Psoas muscle (tissue), 8 donors: ENCODE data around the gene CYP4A22. TPM values are rescaled to one million over a fixed set of nuclear protein-coding genes. Genes with fewer than 3 reads are reported as not detected.
"Not testable (repeated sequence)": the region's sequence is repeated elsewhere in the genome, so short reads cannot be mapped to it uniquely, and the experiment has no call there.

Source experiments
- ATAC-seq, 4 donors: fragments of 200-7000 bp; cut with Tn5 transposase; one replicate each; pipeline ENCODE4 v1.9.1; 2020; ENCODE audit warnings: moderate library complexity in 3 of 4, mild to moderate bottlenecking in 2 of 4
- DNase-seq, 2 donors: peaks; one replicate each; pipeline ENCODE4 v3.0.0-alpha.2; 2020
- H3K27ac ChIP-seq: fragments of 200-600 bp; one replicate; pipeline ENCODE4 v1.8.0; 2022
- H3K27me3 ChIP-seq, 3 donors: fragments of 200-600 bp in 1 of 3; one replicate each; pipeline versions ENCODE4 v1.6.1 to v1.8.0; 2013 to 2022; ENCODE audit warnings: low read length in 2 of 3, mild to moderate bottlenecking in 2 of 3, moderate library complexity in 1 of 3; ENCODE audit not compliant: insufficient read depth in 3 of 3
- H3K36me3 ChIP-seq, 2 donors: fragments of 200-600 bp in 1 of 2; one replicate each; pipeline versions ENCODE4 v1.6.1 to v1.8.0; 2013 to 2022; ENCODE audit warnings: low read depth in 1 of 2, mild to moderate bottlenecking in 1 of 2, moderate library complexity in 1 of 2; ENCODE audit not compliant: insufficient read depth in 1 of 2
- H3K4me1 ChIP-seq: fragments of 200-600 bp; one replicate; pipeline ENCODE4 v1.8.0; 2022
- H3K4me3 ChIP-seq: fragments of 200-600 bp; one replicate; pipeline ENCODE4 v1.8.0; 2022; ENCODE audit warnings: mild to moderate bottlenecking
- H3K9me3 ChIP-seq: fragments of 200-600 bp; one replicate; pipeline ENCODE4 v1.8.0; 2022
- WGBS, 3 donors: extraction: QIAGEN DNeasy Blood & Tissue Kit; methylation state at CpG; one replicate each; pipeline versions ENCODE4 v1.1.6 to v1.1.7; 2013; 5-methylcytosine and 5-hydroxymethylcytosine counted together
- intact Hi-C, 2 donors: fragments of 100-400 bp; cut with DNase I; formaldehyde crosslinking; loops; one replicate each; pipeline versions ENCODE4 v1.11.0 to v1.14.2; 2022
- long read RNA-seq, 2 donors: library from polyadenylated mRNA; unstranded; transcript quantifications; one replicate each; pipeline ENCODE4 v2.0.0, GENCODE V29; 2021
- polyA plus RNA-seq, 3 donors: library from polyadenylated mRNA; stranded (reverse); fragments of 200-250 nt; gene quantifications; one replicate each; pipeline ENCODE4 v1.2.3, GENCODE V29; 2013
- total RNA-seq, 4 donors: library from RNA; stranded (reverse); fragmentation: NEBNext Ultra II Directional in 2 of 4; extraction: Animal tissue kit (Norgen Biotek cat#: 25700) in 2 of 4; gene quantifications; one replicate each; pipeline versions ENCODE4 v1.2.1 to v1.2.4, GENCODE V29; 2021 to 2023
- TF ChIP-seq, protein P1 (sequence below): fragments of 200-600 bp; IDR thresholded peaks from one replicate; pipeline ENCODE4 v1.8.0; 2022; ENCODE audit warnings: antibody characterized with exemption
- donor health status: healthy with polysubstance abuse.
- donor health status: DM: no; HTN: no; CAD: no; lungs with moderate emphysema.
- donor health status: Bipolar disorder and iron deficiency.
- donor health status: healthy.
- donor health status: DM: yes; HTN: yes; CAD: no.
- donor health status: DM: no; HTN: no; CAD: no.
- donor health status: DM: no; HTN: no; CAD: no.
- donor health status: DM: yes; HTN: yes; CAD: no.

The CYP4A22 gene, protein sequence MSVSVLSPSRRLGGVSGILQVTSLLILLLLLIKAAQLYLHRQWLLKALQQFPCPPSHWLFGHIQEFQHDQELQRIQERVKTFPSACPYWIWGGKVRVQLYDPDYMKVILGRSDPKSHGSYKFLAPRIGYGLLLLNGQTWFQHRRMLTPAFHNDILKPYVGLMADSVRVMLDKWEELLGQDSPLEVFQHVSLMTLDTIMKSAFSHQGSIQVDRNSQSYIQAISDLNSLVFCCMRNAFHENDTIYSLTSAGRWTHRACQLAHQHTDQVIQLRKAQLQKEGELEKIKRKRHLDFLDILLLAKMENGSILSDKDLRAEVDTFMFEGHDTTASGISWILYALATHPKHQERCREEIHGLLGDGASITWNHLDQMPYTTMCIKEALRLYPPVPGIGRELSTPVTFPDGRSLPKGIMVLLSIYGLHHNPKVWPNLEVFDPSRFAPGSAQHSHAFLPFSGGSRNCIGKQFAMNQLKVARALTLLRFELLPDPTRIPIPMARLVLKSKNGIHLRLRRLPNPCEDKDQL
- total RNA-seq (not detected), polyA plus RNA-seq (under 1 TPM in 2 of 3 donors, not detected in 1; 0.03 to 0.04 TPM)
- long read RNA-seq, donor 1: 0 reads
- long read RNA-seq, donor 2: 0 reads

DNA sequence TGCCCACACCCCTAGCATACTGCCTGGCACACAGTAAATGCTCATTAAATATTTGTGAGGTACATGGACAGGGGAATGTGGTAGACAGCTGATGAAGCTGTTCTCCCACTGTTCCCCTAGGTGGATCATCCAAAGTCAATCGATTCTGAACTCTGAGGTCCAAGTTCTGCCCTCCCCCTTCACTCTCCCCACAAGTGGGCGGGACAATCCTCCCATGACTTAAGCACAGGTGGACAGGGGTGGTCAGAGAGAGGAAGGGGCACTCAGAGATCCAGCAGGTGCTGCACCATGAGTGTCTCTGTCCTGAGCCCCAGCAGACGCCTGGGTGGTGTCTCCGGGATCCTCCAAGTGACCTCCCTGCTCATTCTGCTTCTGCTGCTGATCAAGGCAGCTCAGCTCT is at the start of gene CYP4A22:
CYP4A22 (plus strand) TSS at position 244 of the 400 bp plus-strand sequence; CDS start at position 289, 45 bp downstream.
- WGBS, 3 donors: 80 to 89% (median 82%) methylated on average over 4 of the region's 4 CpGs
- no peak for DNase-seq
- Histone ChIP-seq H3K36me3 (no peaks in the 10 kb centered on the region), H3K4me3 (no peak within 1 kb of the TSS), H3K27ac (no peak within 1 kb of the TSS), H3K27me3 (no peaks in the 10 kb centered on the region), H3K9me3 (no peaks in the 10 kb centered on the region), H3K4me1 (no peaks in the 10 kb centered on the region)
- no peak for ATAC-seq
- TF ChIP-seq, protein P1, sequence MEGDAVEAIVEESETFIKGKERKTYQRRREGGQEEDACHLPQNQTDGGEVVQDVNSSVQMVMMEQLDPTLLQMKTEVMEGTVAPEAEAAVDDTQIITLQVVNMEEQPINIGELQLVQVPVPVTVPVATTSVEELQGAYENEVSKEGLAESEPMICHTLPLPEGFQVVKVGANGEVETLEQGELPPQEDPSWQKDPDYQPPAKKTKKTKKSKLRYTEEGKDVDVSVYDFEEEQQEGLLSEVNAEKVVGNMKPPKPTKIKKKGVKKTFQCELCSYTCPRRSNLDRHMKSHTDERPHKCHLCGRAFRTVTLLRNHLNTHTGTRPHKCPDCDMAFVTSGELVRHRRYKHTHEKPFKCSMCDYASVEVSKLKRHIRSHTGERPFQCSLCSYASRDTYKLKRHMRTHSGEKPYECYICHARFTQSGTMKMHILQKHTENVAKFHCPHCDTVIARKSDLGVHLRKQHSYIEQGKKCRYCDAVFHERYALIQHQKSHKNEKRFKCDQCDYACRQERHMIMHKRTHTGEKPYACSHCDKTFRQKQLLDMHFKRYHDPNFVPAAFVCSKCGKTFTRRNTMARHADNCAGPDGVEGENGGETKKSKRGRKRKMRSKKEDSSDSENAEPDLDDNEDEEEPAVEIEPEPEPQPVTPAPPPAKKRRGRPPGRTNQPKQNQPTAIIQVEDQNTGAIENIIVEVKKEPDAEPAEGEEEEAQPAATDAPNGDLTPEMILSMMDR: no peak
- intact Hi-C loops: no loop called here

DNA sequence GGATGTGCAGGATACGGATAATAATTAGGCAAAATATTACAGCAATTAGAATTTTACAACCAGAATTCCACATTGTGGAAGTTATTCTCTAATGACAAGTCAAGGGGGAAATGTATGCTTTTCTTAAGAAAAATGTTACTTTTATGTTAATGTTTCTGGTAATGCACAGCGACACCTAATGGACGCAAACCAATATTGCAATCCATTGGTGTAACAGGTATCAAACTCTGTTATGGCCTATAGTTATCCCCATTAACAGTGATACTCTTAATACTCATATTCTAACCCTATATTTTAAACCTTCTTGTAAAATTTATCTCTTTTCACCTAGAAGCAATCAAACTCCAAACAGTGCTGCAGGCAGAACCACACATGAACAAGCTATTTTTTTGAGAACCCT is 47.9 kb upstream of the CYP4A22 start:
- H3K36me3 ChIP-seq, ATAC-seq, H3K4me1 ChIP-seq, DNase-seq, H3K27ac ChIP-seq, H3K27me3 ChIP-seq, H3K9me3 ChIP-seq, H3K4me3 ChIP-seq, intact Hi-C loops: not testable (repeated sequence)
- TF ChIP-seq, protein P1: peak; percentile 55
- WGBS, 3 donors: 2 to 10% (median 4%) methylated on average over 3 of the region's 3 CpGs

DNA sequence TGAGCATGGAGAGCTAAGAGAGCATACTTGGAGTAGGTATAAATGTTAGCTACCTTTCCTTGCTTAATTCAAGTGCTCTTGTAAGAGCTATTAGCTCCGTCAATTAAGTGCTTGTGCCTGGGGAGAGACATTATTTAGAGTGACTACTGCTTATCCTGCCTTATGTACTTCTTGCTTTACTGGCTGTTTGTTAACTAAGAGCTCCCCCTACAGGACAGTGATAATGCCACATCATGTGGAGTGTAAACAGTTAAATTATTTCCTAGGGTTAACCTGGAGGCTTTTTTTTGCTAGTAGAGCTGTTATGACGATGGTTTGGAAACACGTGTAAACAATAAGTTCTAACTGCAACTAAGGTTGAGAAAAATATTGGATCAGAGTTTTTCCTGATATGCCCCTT is 45.8 kb upstream of the CYP4A22 start:
- H3K4me3 ChIP-seq, H3K27ac ChIP-seq, ATAC-seq, H3K36me3 ChIP-seq, H3K27me3 ChIP-seq, DNase-seq, H3K4me1 ChIP-seq, intact Hi-C loops, H3K9me3 ChIP-seq: not testable (repeated sequence)
- 10 to 13% (median 10%) methylated on average over 3 of the region's 3 CpGs for WGBS, 3 donors

DNA sequence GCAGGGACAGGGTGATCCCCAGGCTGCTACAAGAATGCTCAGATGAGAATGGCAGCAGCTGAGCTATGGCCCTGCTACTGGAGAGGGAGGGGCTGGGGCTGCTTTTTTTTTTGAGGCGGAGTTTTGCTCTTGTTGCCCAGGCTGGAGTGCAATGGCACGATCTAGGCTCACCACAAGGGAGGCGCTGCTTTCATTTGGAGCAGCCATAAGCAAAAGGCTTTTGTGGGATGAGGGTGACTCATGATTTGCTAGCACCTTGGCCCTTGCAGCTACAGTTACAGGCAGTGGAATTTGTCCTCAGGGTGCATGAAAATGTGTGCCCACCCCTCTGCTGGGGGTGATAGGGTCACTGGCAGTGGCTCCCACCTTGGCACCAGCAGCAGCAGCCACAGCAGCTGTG is 32.4 kb upstream of the CYP4A22 start:
- intact Hi-C loops: no loop called here
- ATAC-seq (no peak), DNase-seq (no peak)
- Histone ChIP-seq H3K9me3 (peaks cover 12% of the 10 kb centered on the region), H3K4me3 (no peak overlapping the region), H3K4me1 (no peaks in the 10 kb centered on the region), H3K27ac (no peak overlapping the region), H3K27me3 (no peaks in the 10 kb centered on the region), H3K36me3 (no peaks in the 10 kb centered on the region)
- WGBS, 3 donors: 82 to 93% (median 87%) methylated on average over 3 of the region's 3 CpGs
- TF ChIP-seq, protein P1: no peak

DNA sequence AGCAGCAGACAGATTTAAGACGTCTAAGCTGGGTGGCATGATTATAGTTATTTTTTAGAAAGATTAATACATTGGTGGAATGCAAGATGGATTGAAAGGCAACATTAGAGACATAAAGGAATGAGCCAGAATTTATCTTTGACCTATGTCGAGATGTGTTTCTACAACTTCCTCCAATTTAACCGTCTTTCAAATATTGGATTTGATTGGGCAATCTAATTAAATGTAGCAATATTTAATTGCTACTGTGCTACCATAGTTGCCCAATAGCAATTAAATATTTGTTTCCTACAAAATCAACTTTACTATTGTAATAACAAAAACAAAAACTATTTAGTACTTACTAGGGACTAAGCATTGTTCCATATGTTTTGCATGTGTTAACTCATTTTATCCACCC is 30.4 kb upstream of the CYP4A22 start:
- Histone ChIP-seq H3K4me1 (no peaks in the 10 kb centered on the region), H3K36me3 (no peaks in the 10 kb centered on the region), H3K27me3 (no peaks in the 10 kb centered on the region), H3K9me3 (peaks cover 12% of the 10 kb centered on the region), H3K4me3 (no peak overlapping the region), H3K27ac (no peak overlapping the region)
- ATAC-seq: no peak
- no peak for DNase-seq
- TF ChIP-seq, protein P1: no peak
- intact Hi-C loops: no loop called here
- 87 to 93% (median 88%) methylated on average over 3 of the region's 3 CpGs for WGBS, 3 donors

DNA sequence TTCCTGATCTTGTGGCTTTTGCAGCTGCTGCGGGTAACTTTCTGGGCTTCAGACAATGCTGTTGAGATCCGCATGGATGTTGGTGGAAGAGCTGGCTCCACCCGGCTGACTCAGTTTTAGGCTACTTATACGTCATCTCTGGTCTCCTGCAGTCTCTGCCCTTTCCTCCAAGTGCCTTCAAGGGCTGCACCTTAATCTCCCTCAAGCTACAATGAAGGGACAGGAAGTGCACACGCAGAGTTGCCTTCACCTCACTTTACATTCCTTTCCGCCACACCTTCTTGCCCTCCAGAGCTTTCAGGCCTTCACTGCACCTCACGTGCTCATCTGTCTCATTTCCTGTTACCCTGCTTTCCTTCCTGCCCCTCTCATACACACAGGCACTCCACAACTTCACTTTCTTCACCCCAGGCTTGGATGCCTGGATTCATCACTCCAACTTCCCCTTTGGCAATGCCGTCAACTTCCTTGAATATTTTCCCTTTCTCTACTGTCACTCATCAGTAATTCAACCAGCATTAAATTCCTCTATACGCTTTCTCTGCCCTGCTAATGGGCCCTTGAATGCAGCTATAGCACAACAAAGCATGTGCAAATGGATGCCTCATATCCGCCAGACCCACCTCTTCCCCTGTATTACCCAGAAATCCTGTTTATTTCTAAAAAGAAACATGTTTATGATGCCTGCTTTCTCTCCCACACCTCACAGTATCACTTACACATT is 29.2 kb upstream of the CYP4A22 start:
- DNase-seq, H3K9me3 ChIP-seq, H3K27me3 ChIP-seq, H3K4me3 ChIP-seq, H3K4me1 ChIP-seq, H3K36me3 ChIP-seq, intact Hi-C loops, ATAC-seq, H3K27ac ChIP-seq: not testable (repeated sequence)
- WGBS, 3 donors: 41 to 52% (median 49%) methylated on average over 7 to 10 of the region's 10 CpGs

DNA sequence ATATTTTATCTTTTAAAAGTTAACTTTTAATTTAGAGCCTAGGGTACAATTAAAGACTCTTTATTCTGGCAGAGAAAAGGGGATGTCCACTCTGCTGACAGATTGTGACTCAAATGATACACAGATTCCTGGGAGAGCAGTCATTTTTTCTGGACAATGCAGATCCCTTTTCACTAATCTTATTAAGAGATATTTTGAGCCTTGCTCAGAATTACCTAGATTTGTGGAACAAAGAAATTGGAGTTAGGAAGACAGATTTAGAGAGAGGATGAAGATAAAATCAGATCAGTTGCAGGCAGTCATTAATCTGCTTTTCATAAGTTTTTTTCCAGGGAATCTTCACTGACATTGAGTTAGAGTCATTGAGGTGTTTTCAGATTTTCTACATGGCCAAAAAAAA is 27.8 kb upstream of the CYP4A22 start:
- H3K27ac ChIP-seq, ATAC-seq, H3K4me3 ChIP-seq, H3K4me1 ChIP-seq, H3K27me3 ChIP-seq, intact Hi-C loops, H3K9me3 ChIP-seq, H3K36me3 ChIP-seq, DNase-seq: not testable (repeated sequence)
